ENCODE data around the gene OR51B4.
"Not testable (repeated sequence)": the region's sequence is repeated elsewhere in the genome, so short reads cannot be mapped to it uniquely, and the experiment has no call there.

Gene OR51B4

GRCh38 chr11:5294342-5294995 lies 7.3 kb downstream of the OR51B4 start:
- not testable (repeated sequence) for DNase-seq

DNA sequence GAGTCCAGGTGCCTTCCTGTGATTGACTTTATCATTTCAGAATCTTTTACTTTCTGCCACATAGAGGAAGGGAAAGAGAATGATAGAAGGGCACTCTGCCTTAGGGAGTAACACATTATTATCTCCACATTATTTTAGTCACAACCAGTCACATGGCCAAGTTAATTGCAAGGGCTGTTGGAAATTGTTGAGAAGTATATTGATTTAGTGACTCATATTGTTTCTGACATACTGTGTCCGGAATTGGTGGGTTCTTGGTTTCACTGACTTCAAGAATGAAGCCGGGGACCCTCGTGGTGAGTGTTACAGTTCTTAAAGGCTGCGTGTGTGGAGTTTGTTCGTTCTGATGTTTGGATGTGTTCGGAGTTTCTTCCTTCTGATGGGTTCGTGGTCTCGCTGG lies 8.7 kb downstream of the OR51B4 start:
- no peak for DNase-seq

GRCh38 chr11:5291207-5291838 lies 10.4 kb downstream of the OR51B4 start:
- no peak for DNase-seq

DNA sequence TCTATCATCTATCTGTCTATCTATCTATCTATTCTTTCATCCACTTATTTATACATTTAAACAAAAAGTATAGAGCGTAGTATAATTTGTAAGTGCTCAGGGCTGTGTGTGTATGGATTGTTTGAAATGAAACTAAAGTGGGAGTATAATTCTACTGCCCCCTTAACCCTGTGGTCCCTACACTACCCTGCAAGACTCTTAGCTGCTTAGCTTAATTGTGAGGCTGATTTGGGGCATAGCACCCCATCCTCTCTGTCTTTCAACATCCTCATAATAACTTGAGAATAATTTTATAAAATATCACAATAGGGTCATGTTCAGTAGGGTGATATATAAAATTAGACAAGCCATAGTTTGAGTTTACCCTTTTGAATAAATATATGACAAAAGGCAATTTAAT lies 11.6 kb downstream of the OR51B4 start:
- DNase-seq, result no peak

- no peak for DNase-seq
Measured at GRCh38 chr11:5289696-5290095, 12.1 kb downstream of the OR51B4 start.

- no peak for DNase-seq
Measured at GRCh38 chr11:5288906-5289550, 12.7 kb downstream of the OR51B4 start.

- DNase-seq, result no peak
Measured at GRCh38 chr11:5288108-5288905, 13.4 kb downstream of the OR51B4 start.

GRCh38 chr11:5286901-5287300 lies 14.8 kb downstream of the OR51B4 start:
- DNase-seq, result no peak

DNA sequence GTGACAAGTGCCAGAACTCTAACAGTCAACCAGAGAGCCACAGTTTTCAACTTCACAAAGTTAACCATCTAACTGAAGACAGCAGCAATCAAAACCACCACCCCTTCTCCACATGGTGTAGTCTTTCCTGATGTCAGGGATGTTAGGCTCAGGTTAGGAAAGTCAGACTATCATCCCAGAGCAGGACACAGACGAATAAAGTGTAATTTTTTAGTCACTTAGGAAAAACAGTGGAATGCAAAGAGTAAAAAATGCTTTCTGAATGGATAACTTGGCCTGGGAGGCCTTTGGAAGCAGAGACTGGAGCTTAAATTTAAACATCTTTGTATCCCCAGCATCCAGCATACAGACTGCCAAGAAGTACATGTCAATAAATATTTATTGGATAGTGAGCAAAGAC lies 15.4 kb downstream of the OR51B4 start:
- DNase-seq, result no peak

DNA sequence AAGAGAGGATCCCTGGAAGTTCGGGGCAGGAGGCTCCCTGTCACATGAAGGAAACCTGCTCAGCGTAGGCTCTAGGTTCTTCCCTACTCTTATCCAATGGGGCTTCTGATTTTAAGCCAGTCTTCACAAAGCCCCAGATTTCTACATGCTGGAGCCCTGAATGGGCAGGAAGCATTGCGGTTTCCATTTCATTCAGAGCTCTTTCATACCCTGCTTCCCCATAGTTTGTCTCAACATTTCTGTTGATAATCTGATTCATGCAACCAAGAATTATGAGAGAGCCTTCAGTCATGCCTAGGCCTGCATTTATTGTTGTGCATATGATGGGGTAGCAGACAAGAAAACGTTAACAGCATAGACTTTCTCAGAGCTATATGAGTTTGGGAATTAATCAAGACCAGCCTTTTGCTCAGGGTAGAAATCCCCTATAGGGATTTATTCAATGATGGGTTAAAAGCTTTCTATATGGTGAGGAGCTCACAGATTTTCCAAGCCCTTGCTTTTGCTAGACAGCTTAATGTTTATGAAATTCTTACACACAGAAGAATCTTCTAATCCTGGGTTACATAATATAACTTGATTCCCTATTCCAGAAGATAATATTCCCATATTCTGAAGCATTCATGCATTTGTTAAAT lies 15.9 kb downstream of the OR51B4 start:
- no peak for DNase-seq

DNA sequence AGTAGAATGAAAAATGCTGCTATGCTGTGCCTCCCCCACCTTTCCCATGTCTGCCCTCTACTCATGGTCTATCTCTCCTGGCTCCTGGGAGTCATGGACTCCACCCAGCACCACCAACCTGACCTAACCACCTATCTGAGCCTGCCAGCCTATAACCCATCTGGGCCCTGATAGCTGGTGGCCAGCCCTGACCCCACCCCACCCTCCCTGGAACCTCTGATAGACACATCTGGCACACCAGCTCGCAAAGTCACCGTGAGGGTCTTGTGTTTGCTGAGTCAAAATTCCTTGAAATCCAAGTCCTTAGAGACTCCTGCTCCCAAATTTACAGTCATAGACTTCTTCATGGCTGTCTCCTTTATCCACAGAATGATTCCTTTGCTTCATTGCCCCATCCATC lies 17.1 kb downstream of the OR51B4 start:
- DNase-seq, result no peak

GRCh38 chr11:5283882-5284281 lies 17.9 kb downstream of the OR51B4 start:
- DNase-seq, result no peak

DNA sequence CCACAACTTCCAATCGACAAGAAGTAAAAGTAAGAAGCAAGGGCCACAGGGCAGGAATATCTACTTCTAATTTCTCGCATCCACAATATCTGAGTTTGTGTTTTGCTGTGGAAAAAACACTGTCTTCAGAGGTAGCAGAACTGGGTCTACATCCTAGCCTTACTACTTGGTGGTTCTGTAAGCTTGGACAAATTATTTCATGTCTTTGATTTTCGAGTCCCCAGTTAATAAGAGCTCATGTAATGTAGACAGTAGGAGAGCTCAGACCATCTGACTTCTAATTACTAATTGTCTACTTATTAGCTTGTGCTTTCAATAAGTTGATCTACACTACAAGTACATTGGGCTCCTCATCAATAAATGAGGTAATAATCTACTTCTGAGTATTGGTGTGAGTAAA lies 18.7 kb downstream of the OR51B4 start:
- no peak for DNase-seq

DNA sequence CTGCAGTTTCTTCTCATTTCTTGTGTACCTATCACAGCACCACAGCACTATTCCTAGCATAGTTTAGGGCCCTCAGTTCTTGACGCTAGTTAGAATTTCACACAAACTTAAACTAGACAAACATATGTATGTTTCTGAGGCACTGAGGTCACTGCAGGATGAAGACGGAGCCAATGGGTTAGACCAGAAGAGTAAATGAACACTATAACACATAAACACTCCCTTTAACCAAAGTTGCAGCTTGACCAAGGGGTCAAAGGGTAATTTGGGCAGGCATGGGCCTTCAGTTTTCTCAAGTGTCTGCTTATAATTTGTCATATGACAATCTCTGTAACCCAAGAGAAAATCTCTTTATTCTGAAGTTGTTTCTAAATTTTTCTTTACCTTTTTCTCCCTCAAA lies 19.1 kb downstream of the OR51B4 start:
- DNase-seq, result no peak

GRCh38 chr11:5281596-5281995 lies 20.1 kb downstream of the OR51B4 start:
- no peak for DNase-seq

- peak; percentile 4 to 25 for DNase-seq
Measured at GRCh38 chr11:5280582-5281102, 21.1 kb downstream of the OR51B4 start.

- DNase-seq, result no peak
Measured at GRCh38 chr11:5279471-5280090, 22.2 kb downstream of the OR51B4 start.

DNA sequence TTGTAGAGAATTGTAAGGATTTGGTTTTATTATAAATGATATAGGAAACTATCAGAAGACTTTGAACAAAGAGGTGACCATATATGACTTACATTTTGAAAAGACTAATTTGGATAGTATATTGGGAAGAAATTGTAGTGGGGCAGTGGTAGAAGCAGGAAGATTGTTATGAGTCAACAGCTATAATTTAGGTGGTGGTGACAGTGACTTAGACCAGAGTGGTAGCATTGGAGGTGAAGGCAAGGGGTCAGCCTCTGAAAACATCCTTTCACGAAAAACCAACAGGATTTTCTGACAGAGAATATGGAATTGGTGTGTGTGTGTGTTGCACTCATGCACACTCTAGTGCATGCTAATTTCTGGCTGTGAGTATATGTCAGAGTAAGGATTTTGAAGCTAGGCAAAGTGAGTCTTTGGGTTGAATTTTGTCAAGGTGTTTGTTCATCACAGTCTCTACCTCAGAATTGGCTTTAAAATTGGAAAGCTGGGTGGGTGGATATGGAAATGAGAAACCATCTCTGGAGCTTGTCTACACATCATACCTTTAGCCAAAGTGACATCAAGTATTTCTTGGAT lies 23.9 kb downstream of the OR51B4 start:
- no peak for DNase-seq

DNA sequence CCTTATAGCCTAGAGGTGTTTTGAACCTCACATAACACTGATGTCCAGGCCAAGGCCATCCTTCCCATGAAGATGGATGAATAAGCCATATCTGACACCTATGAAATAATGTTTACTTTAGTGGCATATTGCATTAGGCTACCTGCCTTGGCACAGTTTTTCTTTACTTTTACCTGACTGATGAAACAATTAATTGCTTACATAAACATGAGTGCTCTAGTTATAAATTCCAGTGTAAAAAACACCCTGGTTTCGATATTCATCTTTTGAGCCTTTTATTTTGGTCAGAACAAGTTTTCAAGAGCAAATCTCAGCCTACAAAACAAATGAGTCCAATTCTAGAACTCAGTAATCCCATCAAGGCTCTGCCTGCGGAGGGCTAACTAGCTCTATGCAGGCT lies 25.0 kb downstream of the OR51B4 start:
- DNase-seq, result no peak

- no peak for DNase-seq
Measured at GRCh38 chr11:5275369-5276110, 26.2 kb downstream of the OR51B4 start.

- no peak for DNase-seq
Measured at GRCh38 chr11:5274395-5274794, 27.4 kb downstream of the OR51B4 start.

All from CD4-positive, alpha-beta T cell treated with Interferon alpha-2 for 1 hour (primary cell).